ENCODE data around the gene TRIO. TPM values are rescaled to one million over a fixed set of nuclear protein-coding genes. Genes with fewer than 3 reads are reported as not detected.

The TRIO gene
- total RNA-seq, 1 donor, result 410 TPM

DNA sequence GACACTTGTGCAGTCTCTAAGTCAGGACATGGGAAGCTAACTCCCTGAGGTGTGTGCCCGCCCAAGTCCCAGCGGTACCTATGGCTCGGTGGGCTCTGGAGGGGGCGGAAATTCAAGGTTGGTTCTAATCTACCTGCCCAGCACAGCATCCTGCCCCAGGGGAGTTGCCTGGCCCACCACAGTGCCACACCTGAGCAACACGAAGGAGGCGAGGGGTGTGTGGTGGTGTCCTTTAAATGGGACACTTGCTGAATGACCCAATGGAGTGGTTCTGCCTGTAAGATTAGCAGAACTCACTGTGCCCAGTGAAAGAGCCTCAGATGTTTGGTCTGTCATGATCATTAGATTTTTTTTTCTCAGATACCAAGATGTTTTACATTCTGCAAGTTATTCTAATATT lies 367.7 kb downstream of the TRIO start:
- no peak overlapping the region for H3K4me3 ChIP-seq (ENCODE audit: low read depth, low read length)
- no peak for TF ChIP-seq CTCF (IDR thresholded peaks at IDR 0.05; ENCODE audit: insufficient read depth, low read depth, low read length)
- no peak for DNase-seq (ENCODE audit: low read depth)

- no peak for TF ChIP-seq CTCF (IDR thresholded peaks at IDR 0.05; ENCODE audit: insufficient read depth, low read depth, low read length)
- no peak for DNase-seq (ENCODE audit: low read depth)
Measured at GRCh38 chr5:14512574-14512973, 369.4 kb downstream of the TRIO start.

DNA sequence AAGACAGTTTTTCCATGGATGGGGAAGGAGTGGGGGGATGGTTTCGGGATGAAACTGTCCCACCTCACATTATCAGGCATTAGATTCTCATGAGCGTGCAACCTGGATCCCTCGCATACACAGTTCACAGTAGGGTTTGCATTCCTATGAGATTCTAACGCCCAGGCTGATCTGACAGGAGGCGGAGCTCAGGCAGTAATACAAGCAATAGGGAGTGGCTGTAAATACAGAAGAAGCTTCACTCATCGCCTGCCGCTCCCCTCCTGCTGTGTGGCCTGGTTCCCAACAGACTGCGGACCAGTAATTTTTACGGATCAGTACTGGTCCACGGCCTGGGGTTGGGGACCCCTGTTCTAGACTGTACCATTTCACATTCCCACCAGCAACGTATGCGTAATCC lies 370.1 kb downstream of the TRIO start:
- TF ChIP-seq CTCF (IDR thresholded peaks at IDR 0.05; ENCODE audit: insufficient read depth, low read depth, low read length), result no peak
- no peak for DNase-seq (ENCODE audit: low read depth)
- H3K4me3 ChIP-seq (ENCODE audit: low read depth, low read length), result no peak overlapping the region

More at GRCh38 chr5:14512574-14512973, 369.4 kb downstream of the TRIO start:
- no peak overlapping the region for H3K4me3 ChIP-seq (ENCODE audit: low read depth, low read length)

GRCh38 chr5:14516901-14517300 lies 373.8 kb downstream of the TRIO start:
- no peak for DNase-seq (ENCODE audit: low read depth)
- no peak for TF ChIP-seq CTCF (IDR thresholded peaks at IDR 0.05; ENCODE audit: insufficient read depth, low read depth, low read length)
- H3K4me3 ChIP-seq (ENCODE audit: low read depth, low read length), result no peak overlapping the region

GRCh38 chr5:14518638-14519037 lies 375.5 kb downstream of the TRIO start:
- no peak overlapping the region for H3K4me3 ChIP-seq (ENCODE audit: low read depth, low read length)
- no peak for DNase-seq (ENCODE audit: low read depth)
- TF ChIP-seq CTCF (IDR thresholded peaks at IDR 0.05; ENCODE audit: insufficient read depth, low read depth, low read length), result no peak

DNA sequence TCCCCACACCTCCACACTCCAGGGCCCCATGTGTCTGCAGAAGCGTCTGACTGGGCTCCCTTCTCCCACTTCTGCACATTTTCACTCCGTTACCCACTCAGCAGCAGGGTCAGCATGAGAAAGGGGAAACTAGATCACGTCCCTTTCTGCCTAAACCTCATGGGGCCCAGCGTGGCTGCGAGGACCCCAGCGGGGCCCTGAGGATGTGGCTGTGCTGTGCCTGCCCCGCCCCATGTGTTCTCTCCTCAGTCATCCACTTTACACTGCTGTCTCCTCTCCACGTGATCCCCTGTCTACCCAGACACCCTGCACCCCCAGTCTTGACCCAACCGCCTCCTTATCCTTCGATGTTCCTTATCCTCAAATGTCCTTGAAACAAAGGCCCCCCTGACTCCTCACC lies 378.6 kb downstream of the TRIO start:
- H3K4me3 ChIP-seq (ENCODE audit: low read depth, low read length), result no peak overlapping the region
- no peak for TF ChIP-seq CTCF (IDR thresholded peaks at IDR 0.05; ENCODE audit: insufficient read depth, low read depth, low read length)
- no peak for DNase-seq (ENCODE audit: low read depth)

DNA sequence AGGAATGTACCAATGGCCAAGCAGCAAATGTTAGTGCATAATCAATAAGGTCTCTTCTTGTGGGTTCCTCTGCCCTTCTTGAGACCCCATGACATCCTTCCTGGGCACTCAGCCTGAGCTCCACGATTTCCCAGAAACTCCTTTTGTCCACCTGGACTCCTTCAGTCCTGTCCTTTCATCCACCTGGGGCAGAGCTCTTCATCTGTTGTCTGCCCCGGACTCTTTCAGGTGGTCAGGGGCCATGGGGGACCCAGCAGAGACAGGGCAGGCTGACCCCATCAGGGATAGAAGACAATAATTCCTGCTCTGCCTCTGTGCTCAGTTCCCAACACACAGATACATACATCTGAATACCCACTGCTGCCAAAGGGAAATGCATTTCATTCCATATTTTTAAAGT lies 379.6 kb downstream of the TRIO start:
- no peak overlapping the region for H3K4me3 ChIP-seq (ENCODE audit: low read depth, low read length)
- DNase-seq (ENCODE audit: low read depth), result no peak
- no peak for TF ChIP-seq CTCF (IDR thresholded peaks at IDR 0.05; ENCODE audit: insufficient read depth, low read depth, low read length)
